Body of pancreas (tissue), 4 donors: ENCODE data around the gene SGCE.

Experiments
- CTCF ChIP-seq, 7 experiments: fragments of 450-650 bp in 4 of 7; fragments of 200-600 bp in 3 of 7; sonication (generic) in 3 of 7; IDR thresholded peaks; one replicate each; pipeline ENCODE4 v1.5.1; 2016 to 2019; ENCODE audit warnings: antibody characterized with exemption in 7 of 7
- POLR2A ChIP-seq, 3 donors: fragments of 450-650 bp; IDR thresholded peaks; one replicate each; pipeline ENCODE4 v1.6.1; 2016; ENCODE audit warnings: antibody characterized with exemption in 3 of 3, mild to moderate bottlenecking in 2 of 3

- no peak for TF ChIP-seq CTCF (IDR thresholded peaks at IDR 0.05)
- no peak for TF ChIP-seq POLR2A (IDR thresholded peaks at IDR 0.05)
Observed at GRCh38 chr7:94664023-94664422, 8.1 kb upstream of the SGCE start.
